ENCODE results near the gene ZDHHC14.
"Not testable (repeated sequence)": the region's sequence is repeated elsewhere in the genome, so short reads cannot be mapped to it uniquely, and the experiment has no call there.

The ZDHHC14 gene

DNA sequence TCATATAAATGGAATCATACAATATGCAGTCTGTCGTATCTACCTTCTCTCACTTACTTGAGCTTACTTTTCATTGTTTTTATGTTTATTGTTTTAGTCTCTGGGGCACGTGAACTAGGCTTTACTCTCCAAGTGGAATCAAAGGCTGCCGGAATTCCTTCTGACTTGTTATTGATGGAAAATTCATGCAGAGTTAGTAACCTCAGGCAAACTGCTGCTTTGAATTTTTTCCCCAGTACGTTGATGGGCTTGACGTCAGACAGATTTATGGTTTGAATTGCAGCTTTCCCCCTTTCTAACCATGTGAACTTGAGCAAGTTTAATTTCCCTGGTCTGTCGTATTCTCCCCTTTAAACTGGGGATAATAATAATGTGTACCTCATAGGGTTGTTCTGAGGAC is 68.6 kb downstream of the ZDHHC14 start:
- DNase-seq = no peak

DNA sequence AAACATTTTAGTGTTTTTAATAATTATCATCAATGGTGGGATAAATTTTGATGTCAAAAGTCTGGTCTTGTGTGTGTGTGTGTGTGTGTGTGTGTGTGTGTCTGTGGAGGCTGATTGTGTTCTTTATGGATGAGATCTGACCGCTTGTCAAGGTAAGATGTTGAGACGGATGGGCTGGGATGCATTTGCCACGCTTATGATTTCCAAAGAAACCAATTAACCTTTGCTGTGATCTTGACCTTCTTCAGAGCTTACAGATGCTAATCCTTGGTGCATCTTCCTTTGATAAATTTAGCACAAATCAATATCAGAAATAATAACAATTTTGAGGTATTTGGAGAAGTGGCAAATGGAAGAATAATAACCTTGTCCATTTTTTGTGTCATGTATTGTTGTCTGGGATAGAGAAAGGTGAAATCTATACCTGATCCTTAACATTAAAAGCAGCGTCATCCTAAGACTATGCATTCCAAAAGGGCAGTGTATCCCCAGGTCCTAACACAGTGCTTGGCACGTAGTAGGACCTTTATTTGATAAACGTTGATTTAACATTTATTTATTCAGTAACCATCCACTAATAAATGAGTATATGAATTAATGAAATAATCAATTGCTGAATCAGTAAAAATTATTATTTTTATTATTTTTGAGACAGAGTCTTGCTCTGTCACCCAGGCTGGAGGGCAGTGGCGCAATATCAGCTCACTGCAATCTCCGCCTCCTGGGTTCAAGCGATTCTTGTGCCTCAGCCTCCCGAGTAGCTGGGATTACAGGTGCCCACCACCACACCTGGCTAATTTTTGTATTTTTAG is 70.1 kb downstream of the ZDHHC14 start:
- no peak for DNase-seq

DNA sequence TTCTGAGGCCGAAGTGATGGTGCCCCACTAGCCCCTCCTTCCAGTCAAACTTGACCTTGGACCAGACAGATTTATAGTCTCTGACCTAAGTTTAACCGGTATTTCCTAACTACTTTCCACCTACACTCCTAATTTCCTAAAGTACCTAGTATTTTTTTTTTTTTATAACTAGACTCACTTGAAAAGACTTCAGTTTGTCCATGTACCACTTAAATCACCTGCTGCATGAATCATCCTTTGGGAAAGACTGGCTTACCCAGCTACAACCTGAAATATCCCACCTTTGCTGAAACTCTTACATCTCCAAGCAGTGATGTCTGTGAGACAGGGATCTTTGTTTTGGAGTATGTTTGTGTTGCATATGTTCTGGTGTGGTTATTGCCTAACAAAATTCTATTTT is 71.1 kb downstream of the ZDHHC14 start:
- DNase-seq = no peak

DNA sequence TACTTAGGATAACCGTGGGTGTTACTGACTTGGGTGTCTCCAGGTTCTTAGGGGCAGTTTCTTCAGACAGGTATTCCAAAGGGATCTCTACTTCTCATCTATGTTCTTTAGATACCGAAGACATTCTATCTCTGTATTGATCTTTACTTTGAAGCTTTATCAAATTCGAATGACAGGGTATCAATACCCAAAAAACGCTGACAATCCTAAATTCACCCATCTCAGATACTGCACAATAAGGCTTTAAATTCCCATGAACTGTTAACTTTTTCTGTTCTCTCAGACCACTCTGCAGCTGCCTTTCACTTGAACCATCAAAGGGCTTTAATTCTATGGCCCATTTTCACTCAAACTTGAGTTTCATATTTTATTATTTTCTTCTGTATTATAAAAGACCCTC is 72.1 kb downstream of the ZDHHC14 start:
- DNase-seq = no peak

DNA sequence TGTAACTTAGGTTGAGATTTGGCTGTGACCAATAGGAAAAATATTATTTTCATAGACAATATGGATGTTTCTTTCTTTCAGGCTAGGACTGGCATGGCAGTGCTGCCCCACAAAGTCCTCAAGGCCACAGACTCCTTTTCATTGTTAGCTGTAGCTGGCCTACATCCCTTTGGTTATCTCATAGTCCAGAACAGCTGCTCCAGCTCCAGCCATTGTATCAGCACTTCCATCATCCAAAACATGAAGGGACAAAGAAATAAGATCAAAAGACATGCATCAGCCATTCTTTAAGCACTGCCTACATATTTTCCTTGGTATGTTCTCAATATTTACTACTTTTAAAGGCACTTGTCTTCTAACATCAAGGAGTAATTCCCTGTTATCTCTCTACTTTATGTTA is 73.0 kb downstream of the ZDHHC14 start:
- no peak for DNase-seq

DNA sequence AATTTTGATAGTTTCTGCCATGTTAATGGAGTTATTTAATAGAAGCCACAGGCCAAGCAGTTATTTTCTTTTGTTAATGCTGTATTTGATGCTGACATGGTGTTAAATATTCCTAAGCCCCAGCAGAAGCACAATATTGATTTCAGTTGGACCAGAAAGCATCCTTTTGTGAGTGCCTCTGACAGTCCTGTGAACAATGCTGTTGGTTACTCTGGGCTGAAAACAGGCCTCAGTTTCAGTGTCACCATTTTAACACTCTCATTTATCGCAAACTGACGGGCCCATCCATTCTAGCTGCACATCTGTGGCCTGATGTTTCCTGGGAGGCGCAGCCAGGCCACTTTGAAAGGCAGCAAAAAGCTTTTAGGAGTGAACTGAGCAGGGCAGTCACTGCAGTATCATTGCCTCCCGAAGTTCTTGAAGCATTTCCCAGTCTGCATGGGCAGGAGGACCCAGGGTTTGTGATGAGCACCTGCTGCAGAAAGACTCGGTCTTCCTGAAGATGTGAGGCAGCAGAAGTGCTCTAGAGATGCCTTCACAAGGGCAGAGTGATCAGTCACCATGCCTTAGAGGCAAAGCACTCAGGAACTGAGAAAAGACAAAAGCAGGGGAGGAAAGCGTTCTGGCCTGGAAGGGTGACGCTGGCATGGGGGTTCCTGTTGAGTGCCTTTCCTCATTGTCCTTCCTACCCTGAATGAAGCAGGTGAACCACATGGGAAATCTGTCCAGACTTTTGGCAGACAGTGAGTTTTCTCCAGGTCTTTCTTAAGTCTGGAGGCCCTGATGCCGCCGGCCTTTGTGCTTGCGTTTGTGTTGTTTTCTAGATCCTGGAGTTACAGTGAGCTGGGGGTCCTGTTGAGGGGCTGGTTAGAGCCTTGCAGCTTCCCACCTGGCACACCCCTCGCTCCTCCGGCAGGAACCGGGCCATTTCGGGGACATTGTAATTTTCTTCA is 74.0 kb downstream of the ZDHHC14 start:
- DNase-seq = no peak

DNA sequence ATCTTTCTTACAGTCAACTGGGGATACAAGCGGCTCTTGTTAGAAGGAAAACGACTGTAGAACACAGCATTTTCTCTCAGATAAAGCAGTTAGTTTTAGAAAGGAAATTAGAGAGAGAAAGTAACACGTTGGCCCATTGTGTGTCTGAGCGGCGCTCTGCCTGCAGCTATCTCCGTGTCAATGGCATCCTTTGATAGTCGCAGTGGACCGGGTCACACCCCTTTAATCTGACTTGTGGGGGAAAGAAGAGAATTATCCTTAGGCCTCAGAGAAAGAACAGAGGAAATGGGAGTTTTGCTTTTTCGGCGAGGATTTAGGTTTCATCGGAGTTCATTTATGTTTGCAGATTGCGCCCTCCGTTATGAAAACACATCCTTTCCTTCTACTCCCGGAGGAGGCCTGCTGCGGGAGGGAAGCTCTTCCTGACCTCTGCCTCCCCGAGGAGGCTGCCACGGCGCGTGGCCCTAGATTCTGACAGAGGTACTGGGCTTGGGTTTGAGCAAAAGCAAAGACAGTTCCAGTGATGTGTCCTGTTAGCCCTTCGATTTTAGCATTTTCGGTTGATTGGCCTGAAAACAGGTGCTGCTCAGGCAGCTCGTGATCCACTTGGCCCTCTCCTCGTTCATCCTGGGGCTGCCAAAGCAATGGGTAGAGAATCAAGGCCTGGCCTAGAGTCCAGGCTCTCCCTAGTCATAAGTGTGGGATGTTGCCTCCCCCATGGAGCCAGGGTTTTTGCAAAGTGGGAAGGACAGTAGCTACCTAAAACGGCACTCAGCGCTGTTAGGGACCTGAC is 74.9 kb downstream of the ZDHHC14 start:
- no peak for DNase-seq

DNA sequence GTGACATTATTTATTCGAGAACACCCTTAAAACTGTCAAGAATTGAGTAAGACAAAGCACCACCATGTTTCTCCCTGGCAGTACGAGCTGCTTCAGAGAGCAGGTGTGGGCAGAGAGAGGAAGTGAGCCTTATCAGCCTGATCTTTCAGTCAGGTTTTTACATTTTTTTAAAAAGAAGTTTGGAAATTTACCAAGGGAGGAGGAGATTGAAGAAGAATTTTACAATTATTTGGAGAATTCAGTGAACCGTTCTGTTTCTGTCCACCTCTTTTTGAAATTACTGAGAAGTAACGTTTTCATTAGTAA is 75.5 kb downstream of the ZDHHC14 start:
- no peak for DNase-seq

DNA sequence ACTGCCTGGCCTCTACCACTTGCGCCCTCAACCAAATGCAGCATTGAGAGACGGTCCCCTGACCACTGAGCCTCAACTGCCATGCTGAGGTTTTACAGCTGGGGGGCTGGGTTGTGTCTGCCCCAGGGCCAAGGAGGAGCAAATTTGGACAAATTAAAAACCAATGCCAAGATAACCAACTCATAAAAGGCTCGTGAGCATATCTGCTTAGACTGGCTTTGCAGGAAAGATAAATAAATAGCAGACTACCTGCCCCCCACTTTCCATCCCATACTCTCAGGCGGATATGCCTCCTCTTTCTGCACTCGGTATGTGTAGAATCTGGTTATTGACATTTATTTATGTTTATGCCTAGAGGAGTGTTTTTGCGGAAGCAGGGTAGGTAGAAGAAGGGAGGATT is 76.8 kb downstream of the ZDHHC14 start:
- DNase-seq = no peak

DNA sequence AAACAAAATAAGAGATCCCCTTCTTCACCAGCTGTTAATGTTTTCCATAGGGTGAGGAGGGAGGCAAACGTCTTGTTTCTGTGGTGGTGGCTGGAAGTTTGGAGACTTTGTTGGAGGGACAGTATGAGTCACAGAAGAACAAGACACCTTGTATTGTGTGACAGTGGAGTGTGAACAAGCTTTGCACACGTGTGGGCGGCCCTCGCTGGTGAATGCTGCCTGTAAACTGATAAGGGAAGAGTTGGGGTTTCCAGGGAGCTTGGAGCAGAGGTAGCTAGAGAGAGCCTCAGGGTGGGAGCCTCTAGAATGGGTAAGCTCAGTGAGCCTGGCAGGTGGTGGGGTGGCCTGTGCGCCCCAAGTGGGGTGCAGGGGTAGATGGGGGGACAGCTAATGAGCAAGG is 78.3 kb downstream of the ZDHHC14 start:
- no peak for DNase-seq

DNA sequence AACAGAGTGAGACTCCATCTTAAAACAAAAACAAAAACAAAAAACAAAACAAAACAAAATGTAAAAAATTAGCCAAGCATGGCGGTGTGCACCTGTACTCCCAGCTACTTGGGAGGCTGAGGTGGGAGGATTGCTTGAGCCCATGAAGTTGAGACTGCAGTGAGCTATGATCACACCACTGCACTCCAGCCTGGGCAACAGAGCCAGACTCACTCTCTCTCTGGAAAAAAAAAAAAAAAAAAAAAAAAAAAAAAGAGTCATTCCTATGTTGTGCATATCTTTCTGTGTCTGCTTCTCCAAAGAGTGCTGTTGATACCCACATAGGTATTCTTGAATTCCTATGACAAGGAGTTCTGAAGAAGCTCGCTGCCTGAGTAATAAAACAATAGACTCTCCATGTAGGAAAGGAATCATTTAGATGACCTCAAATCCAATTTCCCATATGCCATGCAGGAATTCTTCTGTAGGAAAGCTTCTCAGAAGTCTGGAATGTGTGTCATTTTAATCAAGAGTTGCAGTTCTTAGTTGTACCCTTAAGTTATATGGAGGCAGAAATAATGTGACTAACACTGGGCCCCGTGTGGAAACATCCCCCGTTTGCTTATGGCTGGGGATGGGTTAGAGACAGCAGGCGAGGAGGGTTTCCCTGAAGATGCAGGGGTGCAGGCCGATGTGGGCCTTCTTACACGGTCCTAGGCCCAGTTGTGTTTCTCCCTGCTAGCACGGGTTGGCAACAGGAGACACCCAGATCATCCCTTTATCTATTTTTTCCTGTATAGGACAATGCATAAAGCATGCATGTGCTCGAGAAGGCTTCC is 79.4 kb downstream of the ZDHHC14 start:
- DNase-seq = no peak

DNA sequence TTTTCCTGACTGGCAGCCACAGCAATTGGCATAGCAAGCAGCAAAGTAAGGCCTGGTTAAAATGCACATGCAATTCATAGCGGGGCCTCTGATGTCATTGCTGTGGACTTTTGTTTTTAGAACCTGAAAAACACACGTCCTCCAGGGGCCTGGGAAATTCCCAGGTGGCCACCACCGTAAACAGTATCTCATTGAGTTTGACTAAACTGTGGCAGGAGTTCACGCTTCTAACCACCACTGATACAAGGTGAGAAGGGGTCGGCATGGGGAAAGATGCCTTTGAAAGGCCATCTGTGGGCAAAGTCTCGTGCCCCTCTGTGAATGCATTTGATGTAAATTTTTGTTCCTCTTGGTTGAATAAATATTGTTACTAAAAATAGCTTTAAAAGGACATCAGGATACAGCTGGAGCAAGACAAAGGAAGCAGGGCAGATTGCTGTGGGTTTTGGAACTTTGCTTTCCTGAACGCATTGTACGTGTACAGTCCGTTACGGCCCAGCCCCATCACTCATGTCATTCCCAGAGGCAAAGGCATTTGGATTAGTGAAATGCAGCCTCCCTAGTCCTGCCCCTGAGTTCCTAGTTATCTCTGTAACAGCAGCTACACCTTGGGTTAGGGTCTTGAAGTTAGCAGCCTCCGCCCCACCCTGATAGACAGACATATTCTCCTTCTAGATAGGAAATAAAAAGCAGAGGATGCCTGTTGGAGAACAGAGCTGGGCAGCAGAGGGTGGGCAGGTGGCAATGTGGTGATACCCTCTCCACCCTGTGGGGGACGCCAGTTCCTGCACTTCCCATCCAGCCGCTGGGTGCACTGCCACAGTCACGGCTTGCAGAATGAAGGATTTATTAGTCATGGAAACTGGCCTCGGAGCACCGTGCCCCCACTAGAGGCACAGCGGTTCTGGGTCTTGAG is 80.3 kb downstream of the ZDHHC14 start:
- no peak for DNase-seq

DNA sequence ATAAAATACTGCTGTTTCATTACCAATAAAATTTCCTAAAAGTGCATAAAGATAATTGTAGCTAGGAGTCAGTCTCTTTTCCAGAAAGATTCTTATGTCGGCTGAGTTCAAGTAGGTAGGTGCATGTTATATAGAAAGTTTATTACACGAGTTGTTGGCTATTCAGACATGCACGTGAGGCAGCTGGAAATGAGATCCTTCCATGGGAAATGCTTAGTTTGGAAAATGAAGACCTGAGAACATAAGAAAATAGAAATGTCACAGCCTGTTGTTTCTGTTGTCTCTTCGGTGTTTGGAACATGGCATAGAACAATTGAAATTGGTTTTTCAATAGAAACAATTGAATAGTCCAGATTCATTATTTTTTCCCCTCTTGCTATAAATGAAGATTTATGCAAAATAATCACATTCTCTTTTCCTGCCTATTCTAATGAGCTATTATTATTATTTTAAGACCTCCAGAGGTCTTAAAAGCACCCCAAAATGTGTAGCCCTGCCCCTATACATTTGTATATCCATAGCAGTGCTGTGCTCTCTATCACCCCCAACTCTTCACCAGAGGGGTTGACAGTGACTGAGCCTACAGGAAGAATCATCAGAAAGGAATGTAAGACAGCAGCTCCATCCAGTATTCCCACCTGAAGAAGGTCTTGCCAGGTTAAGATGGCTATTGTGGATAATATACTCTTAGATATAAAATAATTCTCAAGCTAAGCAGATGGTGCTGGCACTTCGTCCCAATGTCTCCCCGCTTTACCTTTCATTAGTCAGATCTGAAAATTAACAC is 82.2 kb downstream of the ZDHHC14 start:
- DNase-seq = no peak

DNA sequence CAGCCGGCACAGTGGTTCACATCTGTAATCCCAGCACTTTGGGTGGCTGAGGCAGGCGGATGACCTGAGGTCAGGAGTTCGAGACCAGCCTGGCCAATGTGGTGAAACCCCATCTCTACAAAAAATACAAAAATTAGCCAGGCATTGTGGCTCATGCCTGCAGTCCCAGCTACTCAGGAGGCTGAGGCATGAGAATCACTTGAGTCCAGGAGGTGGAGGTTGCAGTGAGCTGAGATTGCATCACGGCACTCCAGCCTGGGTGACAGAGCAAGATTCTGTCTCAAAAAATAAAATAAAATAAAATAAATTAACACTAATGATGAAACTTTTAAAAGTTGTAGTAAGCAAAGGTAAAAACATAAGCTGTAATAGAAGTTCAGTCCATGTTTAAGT is 82.7 kb downstream of the ZDHHC14 start:
- DNase-seq = not testable (repeated sequence)

DNA sequence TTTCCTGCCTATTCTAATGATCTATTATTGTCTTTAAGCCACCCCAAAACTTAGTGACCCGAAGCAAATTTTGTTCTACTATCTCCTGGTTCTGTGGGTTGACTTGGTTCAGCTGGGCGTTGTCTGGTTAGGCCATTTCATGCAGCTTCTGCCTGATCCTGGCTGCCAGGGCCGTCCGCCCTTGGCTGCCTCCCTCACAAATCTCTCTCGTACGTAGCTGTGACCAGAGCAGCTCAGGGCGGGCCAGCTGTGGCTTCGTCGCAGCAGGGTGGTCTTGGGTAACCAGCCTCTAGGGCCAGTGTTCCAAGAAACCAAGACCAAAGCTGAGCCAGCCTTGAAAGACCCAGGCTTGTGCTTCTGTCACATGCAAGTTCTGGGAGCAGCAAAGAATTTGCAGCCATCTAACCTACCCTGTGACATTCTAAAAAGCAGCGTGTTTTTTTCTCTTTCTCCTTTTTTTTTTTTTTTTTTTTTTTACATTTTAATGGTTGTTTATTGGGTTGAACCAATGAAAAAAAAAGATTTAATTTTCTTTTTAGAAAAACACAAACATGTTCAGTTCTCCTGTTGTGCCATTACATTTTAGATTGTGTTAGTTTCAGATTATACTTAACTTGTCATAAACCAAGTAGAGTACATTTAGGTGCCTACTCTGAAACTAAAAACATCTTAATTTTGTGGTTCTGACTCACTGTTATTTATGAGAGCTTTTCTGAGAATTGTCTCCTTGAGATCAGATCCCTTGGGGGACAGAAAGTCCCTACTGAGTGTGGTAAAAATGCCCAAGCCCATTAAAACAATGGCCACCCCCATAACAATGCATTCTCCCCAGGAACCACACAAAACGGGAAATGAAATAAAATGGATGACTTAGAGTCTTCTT is 83.9 kb downstream of the ZDHHC14 start:
- no peak for DNase-seq

DNA sequence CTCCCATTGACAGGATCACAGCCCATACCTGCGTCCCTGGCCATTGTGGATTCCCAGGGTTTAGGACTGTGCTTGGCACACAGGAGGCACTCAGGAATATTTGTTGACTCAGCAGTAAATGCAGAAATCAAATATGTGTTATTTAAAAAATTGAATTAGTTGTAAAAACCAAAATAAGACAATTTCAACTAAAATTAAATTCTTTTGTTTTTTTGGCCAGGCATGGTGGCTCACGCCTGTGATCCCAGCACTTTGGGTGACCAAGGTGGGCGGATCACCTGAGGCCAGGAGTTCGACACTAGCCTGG is 85.3 kb downstream of the ZDHHC14 start:
- DNase-seq = no peak

DNA sequence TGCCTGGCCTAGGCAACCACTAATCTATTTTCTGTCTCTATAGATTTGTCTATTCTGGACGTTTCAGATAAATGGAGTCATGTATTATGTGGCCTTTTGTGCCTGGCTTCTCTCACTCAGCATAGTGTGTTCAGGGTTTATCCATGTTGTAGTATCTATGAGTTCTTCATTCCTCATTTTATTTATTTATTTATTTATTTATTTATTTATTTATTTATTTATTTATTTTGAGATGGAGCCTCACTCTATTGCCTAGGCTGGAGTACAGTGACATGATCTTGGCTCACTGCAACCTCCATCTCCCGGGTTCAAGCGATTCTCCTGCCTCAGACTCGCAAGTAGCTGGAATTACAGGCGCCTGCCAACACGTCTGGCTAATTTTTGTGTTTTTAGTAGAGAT is 86.3 kb downstream of the ZDHHC14 start:
- not testable (repeated sequence) for DNase-seq

DNA sequence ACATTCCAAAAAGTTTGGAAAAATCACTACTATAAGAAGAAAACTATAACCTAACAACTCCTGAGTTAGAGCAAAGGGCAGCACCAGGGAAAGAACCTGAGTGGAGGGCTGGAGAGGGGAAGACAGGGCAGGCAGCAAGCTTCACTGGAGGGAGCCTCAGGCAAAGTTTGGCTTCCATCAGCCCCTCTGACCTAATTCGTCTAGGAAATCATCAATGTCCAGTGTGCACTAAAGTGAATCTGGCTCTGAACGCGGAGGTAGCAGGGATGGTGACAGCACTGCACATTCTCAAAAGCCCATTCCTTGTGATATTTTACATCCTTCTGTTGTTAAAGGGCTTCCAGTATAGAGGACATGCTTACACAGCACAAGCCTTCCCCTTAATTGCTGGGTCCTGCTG is 87.1 kb downstream of the ZDHHC14 start:
- no peak for DNase-seq

DNA sequence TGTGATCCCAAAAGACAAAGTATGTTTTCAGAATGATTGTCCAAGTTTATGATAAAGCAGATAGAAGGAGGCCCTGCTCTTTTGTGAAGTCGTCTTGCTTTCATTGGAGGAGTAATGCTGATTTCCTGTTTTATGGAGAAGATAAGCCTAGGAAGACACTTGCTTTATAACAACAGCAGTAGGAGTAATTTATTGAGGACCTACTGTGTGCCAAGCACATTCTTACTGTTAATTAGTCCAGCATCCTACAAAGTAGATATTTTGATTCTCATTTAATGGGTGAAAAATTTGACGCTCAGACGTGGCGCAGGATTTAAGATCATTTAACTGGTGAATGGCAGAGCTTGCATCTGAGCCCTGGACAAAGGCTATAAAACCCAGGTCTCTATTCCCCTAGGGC is 87.6 kb downstream of the ZDHHC14 start:
- no peak for DNase-seq

DNA sequence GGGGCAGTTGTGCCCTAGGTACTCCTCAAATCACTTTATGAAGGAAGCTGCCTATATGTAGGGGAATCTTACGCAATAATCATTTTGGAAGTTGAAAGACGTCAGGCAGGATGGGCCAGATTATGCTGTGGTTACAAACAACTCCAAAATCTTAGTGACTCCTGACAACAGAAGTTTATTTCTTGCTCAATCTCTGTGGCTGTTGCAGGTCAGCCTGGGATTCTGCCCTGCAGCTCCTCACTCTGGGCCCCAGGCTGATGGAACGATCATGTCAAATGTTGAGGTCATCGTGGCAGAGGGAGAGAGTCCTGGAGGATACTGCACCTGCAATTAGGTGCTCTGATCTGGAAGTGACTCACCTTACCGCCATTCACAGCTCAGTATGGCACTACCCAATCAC is 88.4 kb downstream of the ZDHHC14 start:
- no peak for DNase-seq
